GM10248 (cell line): ENCODE data around the gene ASIP.
"Not testable (repeated sequence)": the region's sequence is repeated elsewhere in the genome, so short reads cannot be mapped to it uniquely, and the experiment has no call there.

Experiments
- CTCF ChIA-PET: fragments of 300-600 bp; sonication (Branson Sonifier 250); formaldehyde crosslinking; extraction: SDS; loops from one replicate; lab custom pipeline; 2021; ENCODE audit warnings: antibody characterized with exemption; lab: Yijun Ruan, JAX
- POLR2A ChIA-PET: fragments of 350-650 bp; sonication (Branson Sonifier 250); formaldehyde crosslinking; extraction: SDS; loops from one replicate; lab custom pipeline; 2020; ENCODE audit warnings: antibody characterized with exemption; lab: Yijun Ruan, JAX
- DNase-seq: peaks from one replicate; pipeline ENCODE4 v3.0.0; 2012; ENCODE audit errors: extremely low spot score
- TF ChIP-seq, protein P1 (sequence below): IDR thresholded peaks from 2 replicates; pipeline ENCODE4 v1.5.1; 2012; ENCODE audit warnings: mild to moderate bottlenecking, low read depth; ENCODE audit errors: extremely low read depth, missing control alignments, control extremely low read depth

The ASIP gene

DNA sequence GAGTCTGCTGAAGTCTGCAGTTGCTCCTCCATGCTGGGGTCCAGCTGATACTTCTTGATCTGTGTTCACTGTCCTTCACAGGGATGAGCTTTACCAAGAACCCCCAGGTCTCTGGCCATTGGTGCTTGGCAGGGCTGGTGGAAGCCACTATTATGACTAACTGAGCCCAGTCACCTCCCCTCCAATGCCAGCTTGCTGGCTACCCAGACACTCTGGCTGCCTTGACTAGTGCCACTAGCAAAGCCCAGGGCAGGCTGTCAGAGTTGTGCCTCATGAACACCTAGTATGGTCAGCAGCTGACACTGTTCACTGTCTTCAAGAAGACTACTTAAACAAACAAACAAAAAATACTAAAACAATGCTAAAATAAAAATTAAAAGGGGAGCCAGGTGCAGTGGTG is 8.8 kb downstream of the ASIP start:
- no peak for DNase-seq
- ChIA-PET POLR2A (no interaction called here), CTCF (interaction anchor here (0.7 to 1.5 kb wide), 5 partner anchors 10 to 63 kb away, joined by 3 to 4 read pairs (median 3); no protein-coding TSS in a partner anchor)
- TF ChIP-seq, protein P1, sequence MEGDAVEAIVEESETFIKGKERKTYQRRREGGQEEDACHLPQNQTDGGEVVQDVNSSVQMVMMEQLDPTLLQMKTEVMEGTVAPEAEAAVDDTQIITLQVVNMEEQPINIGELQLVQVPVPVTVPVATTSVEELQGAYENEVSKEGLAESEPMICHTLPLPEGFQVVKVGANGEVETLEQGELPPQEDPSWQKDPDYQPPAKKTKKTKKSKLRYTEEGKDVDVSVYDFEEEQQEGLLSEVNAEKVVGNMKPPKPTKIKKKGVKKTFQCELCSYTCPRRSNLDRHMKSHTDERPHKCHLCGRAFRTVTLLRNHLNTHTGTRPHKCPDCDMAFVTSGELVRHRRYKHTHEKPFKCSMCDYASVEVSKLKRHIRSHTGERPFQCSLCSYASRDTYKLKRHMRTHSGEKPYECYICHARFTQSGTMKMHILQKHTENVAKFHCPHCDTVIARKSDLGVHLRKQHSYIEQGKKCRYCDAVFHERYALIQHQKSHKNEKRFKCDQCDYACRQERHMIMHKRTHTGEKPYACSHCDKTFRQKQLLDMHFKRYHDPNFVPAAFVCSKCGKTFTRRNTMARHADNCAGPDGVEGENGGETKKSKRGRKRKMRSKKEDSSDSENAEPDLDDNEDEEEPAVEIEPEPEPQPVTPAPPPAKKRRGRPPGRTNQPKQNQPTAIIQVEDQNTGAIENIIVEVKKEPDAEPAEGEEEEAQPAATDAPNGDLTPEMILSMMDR, result no peak

DNA sequence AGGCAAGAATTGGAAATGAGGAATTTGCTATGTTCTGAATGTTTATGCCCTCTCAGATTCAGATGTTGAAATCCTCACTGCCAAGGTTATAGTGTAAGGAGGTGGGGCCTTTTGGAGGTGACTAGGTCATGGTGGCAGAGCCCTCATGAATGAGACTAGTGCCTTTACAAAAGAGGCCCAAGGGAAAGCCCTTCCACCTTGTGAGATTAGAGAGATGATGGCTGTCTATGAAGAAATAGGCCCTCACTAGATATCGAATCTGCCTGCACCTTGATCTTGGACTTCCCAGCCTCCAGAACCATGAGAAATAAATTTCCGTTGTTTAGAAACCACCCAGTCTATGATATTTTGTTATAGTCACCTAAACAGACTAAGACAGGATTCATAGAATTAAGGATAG is 10.4 kb downstream of the ASIP start:
- ChIA-PET POLR2A (no interaction called here), CTCF (no interaction called here)
- TF ChIP-seq, protein P1, result no peak
- DNase-seq, result no peak

DNA sequence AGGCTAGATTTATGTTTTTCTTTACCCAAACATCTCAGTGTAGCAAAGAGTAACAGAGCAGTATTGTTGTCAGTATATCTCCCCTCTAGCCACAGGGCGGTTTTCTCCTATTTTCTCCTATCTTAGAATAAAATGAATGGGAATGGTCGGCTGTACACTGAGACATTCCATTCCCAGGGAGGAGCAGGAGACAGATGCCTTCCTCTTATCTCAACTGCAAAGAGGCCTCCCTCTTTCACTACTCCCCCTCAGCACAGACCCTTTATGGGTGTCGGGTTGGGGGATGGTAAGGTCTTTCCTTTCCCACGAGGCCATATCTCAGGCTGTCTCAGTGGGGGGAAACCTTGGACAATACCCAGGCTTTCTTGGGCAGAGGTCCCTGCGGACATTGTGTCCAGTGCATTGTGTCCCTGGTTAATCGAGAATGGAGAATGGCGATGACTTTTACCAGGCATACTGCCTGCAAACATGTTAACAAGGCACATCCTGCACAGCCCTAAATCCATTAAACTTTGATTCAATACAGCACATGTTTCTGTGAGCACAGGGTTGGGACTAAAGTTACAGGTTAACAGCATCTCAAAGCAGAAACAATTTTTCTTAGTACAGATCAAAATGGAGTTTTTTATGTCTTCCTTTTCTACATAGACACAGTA is 11.3 kb downstream of the ASIP start:
- POLR2A ChIA-PET, DNase-seq, CTCF ChIA-PET: not testable (repeated sequence)

DNA sequence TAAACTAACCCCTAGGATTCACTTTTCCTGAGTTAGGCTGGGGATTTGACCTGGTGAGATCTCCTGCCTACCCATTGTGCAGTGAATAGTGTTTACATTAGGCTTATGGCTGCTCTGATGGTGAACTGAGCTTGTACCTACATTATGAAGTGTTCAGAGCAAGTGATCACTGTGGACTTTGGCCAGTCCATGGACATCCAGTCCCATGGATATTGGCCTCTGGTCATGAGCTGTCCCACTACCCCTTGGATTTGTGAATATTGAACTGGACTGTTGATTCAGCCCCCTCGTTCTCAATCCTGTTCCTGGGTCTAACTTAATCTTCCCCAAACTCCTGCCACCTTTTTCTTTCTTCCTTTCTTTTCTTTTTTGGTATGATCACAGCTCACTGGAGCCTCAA is 13.8 kb downstream of the ASIP start:
- DNase-seq, result no peak
- POLR2A ChIA-PET, result no interaction called here
- TF ChIP-seq, protein P1, result no peak
- CTCF ChIA-PET, result interaction anchor here (0.7 to 2.1 kb wide), 8 partner anchors 15 to 515 kb away, joined by 3 to 9 read pairs (median 3); no protein-coding TSS in a partner anchor

DNA sequence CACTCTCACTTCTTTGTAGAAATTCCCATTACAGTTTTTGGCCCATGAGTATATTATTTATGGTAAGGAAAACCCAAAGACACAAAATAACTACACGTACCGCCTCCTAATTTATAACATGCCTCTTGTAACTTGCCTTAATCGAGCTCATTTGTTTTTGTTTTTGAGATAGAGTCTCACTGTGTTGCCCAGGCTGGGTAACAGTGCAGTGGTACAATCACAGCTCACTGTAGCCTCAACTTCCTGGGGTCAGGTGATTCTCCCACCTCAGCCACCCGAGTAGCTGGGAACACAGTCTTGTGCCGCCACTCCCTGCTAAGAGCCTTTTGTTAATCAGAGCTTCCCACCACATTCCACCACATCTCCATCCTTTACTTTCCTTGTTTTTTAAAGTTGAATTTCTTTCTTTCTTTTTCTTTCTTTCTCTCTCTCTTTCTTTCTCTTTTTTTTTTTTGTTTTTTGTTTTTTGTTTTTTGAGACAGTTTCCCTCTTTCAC is 15.5 kb downstream of the ASIP start:
- ChIA-PET CTCF (interaction anchor here (0.9 to 2.1 kb wide), 7 partner anchors 8 to 67 kb away, joined by 3 to 9 read pairs (median 4); no protein-coding TSS in a partner anchor), POLR2A (no interaction called here)
- TF ChIP-seq, protein P1, result no peak
- no peak for DNase-seq

DNA sequence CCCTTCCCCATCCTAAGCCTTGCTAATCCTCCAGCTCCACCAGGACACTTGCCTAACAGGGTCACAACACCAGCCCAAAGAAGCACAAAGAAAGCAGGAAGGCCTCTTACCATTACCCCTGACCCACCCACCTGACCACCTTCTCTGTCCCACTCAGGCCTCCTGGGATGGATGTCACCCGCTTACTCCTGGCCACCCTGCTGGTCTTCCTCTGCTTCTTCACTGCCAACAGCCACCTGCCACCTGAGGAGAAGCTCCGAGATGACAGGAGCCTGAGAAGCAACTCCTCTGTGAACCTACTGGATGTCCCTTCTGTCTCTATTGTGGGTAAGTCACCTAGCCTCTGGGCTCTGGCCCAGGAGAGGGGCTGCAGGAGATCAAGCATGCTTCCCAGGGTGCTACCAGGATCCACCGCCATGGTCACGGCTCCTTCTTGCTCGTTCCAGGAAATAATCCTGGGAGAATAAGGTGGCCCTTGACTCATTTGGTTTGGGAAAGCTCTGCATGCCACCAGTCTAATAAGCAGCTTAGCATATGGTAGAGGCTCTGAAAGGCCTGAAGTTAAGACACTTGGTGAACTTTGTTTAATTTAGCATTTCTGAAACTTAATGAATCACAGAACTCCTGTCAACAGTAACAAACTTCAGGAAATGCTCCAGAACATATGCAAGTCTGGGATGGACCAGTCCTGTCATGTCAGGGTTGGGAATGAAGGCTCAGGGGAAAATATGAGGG is 19.2 kb downstream of the ASIP start:
- no peak for DNase-seq
- TF ChIP-seq, protein P1, result no peak
- ChIA-PET CTCF (interaction anchor here (1.0 to 2.0 kb wide), 6 partner anchors 10 to 278 kb away, joined by 3 to 5 read pairs (median 3); partner anchors contain the start of gene ASIP), POLR2A (no interaction called here)
